HepG2 (cell line): ENCODE data around the gene MGAT5. TPM values are rescaled to one million over a fixed set of nuclear protein-coding genes. Genes with fewer than 3 reads are reported as not detected.

Experiments used
- ATAC-seq: fragments of 200-7000 bp; cut with Tn5 transposase; 3 replicates; pipeline ENCODE4 v1.9.1; 2020; ENCODE audit warnings: mild to moderate bottlenecking, moderate library complexity
- BruUV-seq: library from RNA; stranded (reverse); fragments of 400-500 nt; replicated peaks from 2 replicates; lab custom pipeline; 2021; lab: Mats Ljungman, UMichigan
- CTCF ChIA-PET: fragments of 300-600 bp; formaldehyde crosslinking; extraction: SDS; loops from one replicate; lab custom pipeline; 2021; ENCODE audit warnings: low total read pairs, inconsistent platforms, low intra/inter-chr PET ratio; lab: Yijun Ruan, JAX
- POLR2A ChIA-PET: fragments of 350-600 bp; sonication (Branson Sonifier 250); formaldehyde crosslinking; loops from one replicate; lab custom pipeline; 2020; ENCODE audit warnings: antibody characterized with exemption, inconsistent platforms; lab: Yijun Ruan, JAX
- DNase-seq: peaks from one replicate; pipeline ENCODE4 v3.0.0-alpha.2; 2015; ENCODE audit warnings: low spot score
- FAIRE-seq: peaks from 3 replicates; lab custom pipeline; 2011; peaks lifted over from hg19 to GRCh38; lab: Jason Lieb, UNC
- H2AFZ ChIP-seq: one replicate; pipeline ENCODE4 v1.6.1; 2011; ENCODE audit warnings: low read length, inconsistent platforms
- H3K27ac ChIP-seq: fragments of 300-600 bp; 3 replicates; pipeline ENCODE4 v1.8.0; 2011; ENCODE audit warnings: mixed run types, mild to moderate bottlenecking, mixed read lengths, low read length, inconsistent platforms; ENCODE audit not compliant: insufficient read depth; ENCODE audit errors: extremely low read length
- H3K27me3 ChIP-seq, 2 experiments: fragments of 200-600 bp in 1 of 2; 2 replicates in 1 of 2; 3 replicates in 1 of 2; pipeline versions ENCODE4 v1.6.0 to v1.8.0; 2011; ENCODE audit warnings: low read length in 2 of 2, mild to moderate bottlenecking in 2 of 2, moderate library complexity in 2 of 2, inconsistent platforms in 1 of 2; ENCODE audit not compliant: insufficient read depth in 2 of 2, control insufficient read depth in 1 of 2
- H3K36me3 ChIP-seq, 2 experiments: fragments of 200-600 bp in 1 of 2; replicated peaks in 1 of 2; 2 replicates in 1 of 2; 3 replicates in 1 of 2; pipeline versions ENCODE4 v1.5.1 to v1.8.0; 2011; ENCODE audit warnings: low read length in 2 of 2, inconsistent platforms in 1 of 2; ENCODE audit not compliant: insufficient read depth in 2 of 2, control insufficient read depth in 1 of 2
- H3K4me1 ChIP-seq: 2 replicates; pipeline ENCODE4 v1.5.1; 2012; ENCODE audit warnings: low read length, inconsistent platforms; ENCODE audit not compliant: insufficient read depth
- H3K4me2 ChIP-seq: 2 replicates; pipeline ENCODE4 v1.6.0; 2011; ENCODE audit warnings: low read depth, low read length, inconsistent platforms
- H3K4me3 ChIP-seq, 3 experiments: fragments of 200-600 bp in 1 of 3; sonication (generic), shearing (Covaris generic) in 1 of 3; replicated peaks in 1 of 3; 2 replicates each; pipeline ENCODE4 v1.5.1; 2011 to 2016; ENCODE audit warnings: low read length in 3 of 3, inconsistent platforms in 2 of 3, low read depth in 2 of 3, mild to moderate bottlenecking in 2 of 3, control low read depth in 1 of 3, mixed read lengths in 1 of 3; ENCODE audit not compliant: insufficient read depth in 1 of 3
- H3K79me2 ChIP-seq: one replicate; pipeline ENCODE4 v1.6.1; 2011; ENCODE audit warnings: low read length, inconsistent platforms; ENCODE audit not compliant: insufficient read depth
- H3K9ac ChIP-seq: 2 replicates; pipeline ENCODE4 v1.6.0; 2011; ENCODE audit warnings: mild to moderate bottlenecking, low read depth, low read length, inconsistent platforms; ENCODE audit not compliant: insufficient read depth
- H3K9me3 ChIP-seq: 2 replicates; pipeline ENCODE4 v1.5.1; 2012; ENCODE audit warnings: mild to moderate bottlenecking, low read length
- H4K20me1 ChIP-seq: 2 replicates; pipeline ENCODE4 v1.6.0; 2011; ENCODE audit warnings: inconsistent platforms, mild to moderate bottlenecking, low read length, moderate library complexity; ENCODE audit not compliant: insufficient read depth
- ATAD3A ChIP-seq: sonication (generic); formaldehyde crosslinking; IDR thresholded peaks from 2 replicates; pipeline ENCODE4 v1.4.0; 2020; ENCODE audit warnings: missing genetic modification reagents
- CBX2 ChIP-seq, 2 experiments: fragments of 200-600 bp in 1 of 2; sonication (generic); formaldehyde crosslinking in 1 of 2; IDR thresholded peaks; 2 replicates each; pipeline versions ENCODE4 v1.7.0 to v1.8.1; 2018 to 2022; ENCODE audit warnings: low read depth in 2 of 2, low read length in 1 of 2, mild to moderate bottlenecking in 1 of 2, missing genetic modification reagents in 1 of 2
- KLF15 ChIP-seq: sonication (generic); formaldehyde crosslinking; IDR thresholded peaks from 2 replicates; pipeline ENCODE4 v1.8.1; 2023; ENCODE audit warnings: borderline replicate concordance, mild to moderate bottlenecking, inconsistent platforms, missing genetic modification reagents, mixed read lengths
- YEATS4 ChIP-seq: sonication (generic); formaldehyde crosslinking; IDR thresholded peaks from 2 replicates; pipeline ENCODE4 v1.4.0; 2020; ENCODE audit warnings: missing genetic modification reagents, borderline replicate concordance
- ZNF180 ChIP-seq: sonication (generic); formaldehyde crosslinking; IDR thresholded peaks from 2 replicates; pipeline ENCODE4 v1.4.0; 2020; ENCODE audit warnings: low read depth, missing genetic modification reagents, borderline replicate concordance
- ZNF468 ChIP-seq: sonication (generic); formaldehyde crosslinking; IDR thresholded peaks from 2 replicates; pipeline ENCODE4 v1.8.0; 2022; ENCODE audit warnings: mild to moderate bottlenecking, moderate library complexity, missing genetic modification reagents
- ZNF772 ChIP-seq: sonication (generic); formaldehyde crosslinking; IDR thresholded peaks from 2 replicates; pipeline ENCODE4 v1.5.0; 2020; ENCODE audit warnings: mild to moderate bottlenecking, missing genetic modification reagents
- in situ Hi-C: cut with HindIII; loops from 2 replicates; pipeline ENCODE4 v1.10.0; 2017; ENCODE audit warnings: low pct_unique_long_range_greater_than_20kb; ENCODE audit not compliant: extremely low pct_ligation_motif_present
- intact Hi-C: fragments of 100-400 bp; cut with micrococcal nuclease; formaldehyde crosslinking; loops from one replicate; pipeline ENCODE4 v1.10.0; 2022; ENCODE audit not compliant: unreplicated experiment
- polyA plus RNA-seq, 8 experiments: library from polyadenylated mRNA; depleted of rRNA in 3 of 8; stranded (reverse) in 7 of 8; unstranded in 1 of 8; fragments of >200 nt; fragmentation: Illumina TruSeq in 4 of 8; extraction: Trizol in 4 of 8; gene quantifications; 2 replicates each; pipeline versions ENCODE4 v1.2.1 to v1.2.3, GENCODE V29; 2011 to 2016; ENCODE audit warnings: low read depth in 4 of 8, missing spikeins in 1 of 8, mixed read lengths in 1 of 8; ENCODE audit not compliant: insufficient read depth in 1 of 8
- total RNA-seq, 5 experiments: library from RNA; depleted of rRNA; stranded (reverse); fragments of >200 nt; fragmentation: Illumina TruSeq; extraction: Trizol; gene quantifications; 2 replicates each; pipeline ENCODE4 v1.2.3, GENCODE V29; 2016; ENCODE audit warnings: low read depth in 1 of 5
- TF ChIP-seq, protein P1 (sequence below): sonication (generic); formaldehyde crosslinking; IDR thresholded peaks from 2 replicates; pipeline ENCODE4 v1.8.1; 2023; ENCODE audit warnings: mild to moderate bottlenecking, moderate library complexity, missing genetic modification reagents
- TF ChIP-seq, protein P2 (sequence below): sonication (generic); formaldehyde crosslinking; IDR thresholded peaks from 2 replicates; pipeline ENCODE4 v1.4.0; 2020; ENCODE audit warnings: missing genetic modification reagents

Gene MGAT5
- total and polyA plus RNA-seq, 2 of the 13 experiments (the other 11 are each of a cell fraction or from before 2014, with no cell fraction given) = 33.1 to 60.2 TPM

DNA sequence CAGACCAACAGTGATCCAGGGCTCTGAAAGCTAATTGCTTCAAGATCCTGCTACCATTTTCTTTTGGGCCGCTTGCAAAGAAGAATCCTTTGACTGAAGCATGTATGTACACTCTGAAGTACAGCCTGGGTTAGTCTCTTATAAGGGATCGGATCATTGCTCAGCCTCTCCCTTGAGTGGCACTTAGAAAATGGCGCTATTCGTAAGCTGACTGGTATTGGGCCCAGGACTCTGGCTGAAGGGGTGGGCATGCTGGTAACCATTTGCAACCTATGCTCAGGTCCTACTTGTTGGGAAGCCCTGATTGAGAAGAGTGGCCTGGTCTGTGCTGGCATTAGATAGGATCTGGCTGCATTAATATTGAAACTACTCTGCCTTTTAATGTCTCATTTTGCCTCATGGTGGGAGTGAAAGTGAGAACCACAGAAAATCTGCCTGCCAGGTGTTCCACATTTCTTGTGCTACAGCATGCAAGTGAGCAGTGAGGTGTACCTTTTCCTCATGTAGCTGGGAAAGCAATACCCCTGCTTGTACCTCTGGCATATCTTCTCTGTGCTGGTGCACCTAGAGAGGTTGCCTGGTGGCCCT lies 661 bp upstream of the MGAT5 start (continued):
- TF ChIP-seq ZNF180 (CRISPR knock-in tag) = no peak
- TF ChIP-seq CBX2 (IDR thresholded peaks at IDR 0.05; ENCODE audit: low read depth, low read length) = no peak
- no peak for TF ChIP-seq CBX2 (CRISPR knock-in tag; IDR thresholded peaks at IDR 0.05; ENCODE audit: low read depth)
- TF ChIP-seq ATAD3A (CRISPR knock-in tag) = no peak

DNA sequence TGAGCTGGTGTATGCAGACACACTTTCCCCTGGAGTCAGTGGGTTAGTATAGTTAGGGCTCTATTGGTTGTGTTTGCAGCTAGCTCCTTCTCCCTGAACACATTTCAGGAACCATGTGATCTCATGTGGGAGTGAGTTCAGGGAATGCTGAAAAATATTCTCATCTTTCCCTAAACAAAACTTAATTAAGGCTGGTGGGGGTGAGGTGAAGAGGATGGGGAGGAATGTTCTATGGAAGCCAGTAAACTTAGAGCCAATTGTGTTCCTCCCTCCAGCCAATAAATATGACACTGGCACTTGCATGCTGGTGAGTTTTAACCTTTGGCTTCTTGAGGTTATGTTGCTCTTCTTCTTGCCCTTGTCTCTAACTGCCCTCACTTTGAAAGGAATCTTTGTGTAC lies 952 bp downstream of the MGAT5 start:
- no peak for FAIRE-seq
- TF ChIP-seq ZNF468 = no peak
- TF ChIP-seq ZNF772 = no peak
- TF ChIP-seq, protein P1, sequence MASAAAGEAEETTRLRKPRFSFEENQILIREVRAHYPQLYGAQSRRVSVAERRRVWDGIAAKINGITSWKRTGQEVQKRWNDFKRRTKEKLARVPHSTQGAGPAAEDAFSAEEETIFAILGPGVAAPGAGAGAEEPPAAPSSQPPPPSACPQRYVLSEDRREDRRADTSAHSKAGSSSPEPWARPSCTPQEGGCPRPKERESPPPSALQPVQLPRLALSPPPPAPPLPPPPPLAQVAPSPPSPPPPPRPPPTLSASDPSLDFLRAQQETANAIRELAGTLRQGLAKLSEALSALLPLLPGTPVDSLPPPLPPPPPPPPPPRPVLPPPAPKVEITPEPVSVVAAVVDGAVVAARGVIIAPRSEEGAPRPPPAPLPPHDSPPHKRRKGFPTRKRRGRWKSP = no peak
- TF ChIP-seq, protein P2, sequence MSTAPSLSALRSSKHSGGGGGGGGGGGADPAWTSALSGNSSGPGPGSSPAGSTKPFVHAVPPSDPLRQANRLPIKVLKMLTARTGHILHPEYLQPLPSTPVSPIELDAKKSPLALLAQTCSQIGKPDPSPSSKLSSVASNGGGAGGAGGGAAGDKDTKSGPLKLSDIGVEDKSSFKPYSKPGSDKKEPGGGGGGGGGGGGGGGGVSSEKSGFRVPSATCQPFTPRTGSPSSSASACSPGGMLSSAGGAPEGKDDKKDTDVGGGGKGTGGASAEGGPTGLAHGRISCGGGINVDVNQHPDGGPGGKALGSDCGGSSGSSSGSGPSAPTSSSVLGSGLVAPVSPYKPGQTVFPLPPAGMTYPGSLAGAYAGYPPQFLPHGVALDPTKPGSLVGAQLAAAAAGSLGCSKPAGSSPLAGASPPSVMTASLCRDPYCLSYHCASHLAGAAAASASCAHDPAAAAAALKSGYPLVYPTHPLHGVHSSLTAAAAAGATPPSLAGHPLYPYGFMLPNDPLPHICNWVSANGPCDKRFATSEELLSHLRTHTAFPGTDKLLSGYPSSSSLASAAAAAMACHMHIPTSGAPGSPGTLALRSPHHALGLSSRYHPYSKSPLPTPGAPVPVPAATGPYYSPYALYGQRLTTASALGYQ (CRISPR knock-in tag) = no peak
- TF ChIP-seq KLF15 (CRISPR knock-in tag) = no peak
- no peak for TF ChIP-seq YEATS4 (CRISPR knock-in tag)
- no TSS peak for BruUV-seq
- no peak overlapping the region for H2AFZ ChIP-seq
- H3K27me3 ChIP-seq = no peaks in the 10 kb centered on the region
- ATAC-seq = no peak
- intact Hi-C loops (no loop called here), in situ Hi-C loops (no loop called here)
- H3K36me3 ChIP-seq = peaks cover 12 to 29% of the 10 kb centered on the region in 2 experiments
- H3K4me2 ChIP-seq = no peak overlapping the region
- no peaks in the 10 kb centered on the region for H4K20me1 ChIP-seq
- H3K4me1 ChIP-seq = no peaks in the 10 kb centered on the region
- H3K9me3 ChIP-seq = no peaks in the 10 kb centered on the region
- H3K27ac ChIP-seq = no peak overlapping the region
- peaks cover 8% of the 10 kb centered on the region for H3K79me2 ChIP-seq
- ChIA-PET POLR2A (no interaction called here), CTCF (no interaction called here)
- H3K4me3 ChIP-seq = no peak overlapping the region
- DNase-seq = no peak
- H3K9ac ChIP-seq = no peak overlapping the region
